Adrenal gland (tissue), 12 donors: ENCODE data around the gene PKLR. TPM values are rescaled to one million over a fixed set of nuclear protein-coding genes. Genes with fewer than 3 reads are reported as not detected.

Experiments used
- DNase-seq, 7 donors: peaks; one replicate each; pipeline ENCODE4 v3.0.0-alpha.2; 2019 to 2020
- H3K27ac ChIP-seq, 5 donors: fragments of 200-600 bp; sonication (generic) in 4 of 5; 1 replicate in 3 of 5; 2 replicates in 2 of 5; pipeline versions ENCODE4 v1.5.1 to v1.8.0; 2016 to 2020; ENCODE audit warnings: mild to moderate bottlenecking in 1 of 5
- H3K27me3 ChIP-seq: fragments of 200-600 bp; 2 replicates; pipeline ENCODE4 v1.8.0; 2021
- H3K36me3 ChIP-seq, 2 donors: fragments of 200-600 bp; replicated peaks in 1 of 2; 1 replicate in 1 of 2; 2 replicates in 1 of 2; pipeline versions ENCODE4 v1.5.1 to v1.8.0; 2018 to 2022
- H3K4me1 ChIP-seq, 2 donors: fragments of 200-600 bp; replicated peaks in 1 of 2; 1 replicate in 1 of 2; 2 replicates in 1 of 2; pipeline versions ENCODE4 v1.5.1 to v1.8.0; 2018 to 2021
- H3K4me3 ChIP-seq, 4 donors: fragments of 200-600 bp; sonication (generic) in 3 of 4; one replicate each; pipeline ENCODE4 v1.5.1; 2016 to 2018
- H3K9me3 ChIP-seq, 3 donors: fragments of 200-600 bp; sonication (generic) in 1 of 3; replicated peaks in 1 of 3; 1 replicate in 2 of 3; 2 replicates in 1 of 3; pipeline versions ENCODE4 v1.5.1 to v1.8.0; 2016 to 2021
- CTCF ChIP-seq, 6 experiments: fragments of 450-650 bp in 4 of 6; fragments of 200-600 bp in 2 of 6; sonication (generic) in 1 of 6; IDR thresholded peaks; 1 replicate in 5 of 6; 2 replicates in 1 of 6; pipeline versions ENCODE4 v1.5.1 to v1.8.0; 2016 to 2021; ENCODE audit warnings: antibody characterized with exemption in 6 of 6, mild to moderate bottlenecking in 2 of 6, moderate library complexity in 1 of 6
- POLR2A ChIP-seq, 2 donors: fragments of 450-650 bp; IDR thresholded peaks; one replicate each; pipeline ENCODE4 v1.6.1; 2017; ENCODE audit warnings: antibody characterized with exemption in 2 of 2, mild to moderate bottlenecking in 2 of 2, moderate library complexity in 1 of 2
- WGBS, 4 donors: extraction: QIAGEN DNeasy Blood & Tissue Kit in 2 of 4; methylation state at CpG; one replicate each; pipeline versions ENCODE4 v1.1.5 to v1.1.7; 2013 to 2017; 5-methylcytosine and 5-hydroxymethylcytosine counted together
- intact Hi-C, 2 donors: fragments of 100-400 bp; cut with DNase I; formaldehyde crosslinking; loops; one replicate each; pipeline versions ENCODE4 v1.14.1 to v1.15.0; 2022 to 2023
- polyA plus RNA-seq, 3 donors: library from polyadenylated mRNA; stranded (reverse); fragments of 200-250 nt in 2 of 3; fragments of 350-450 nt in 1 of 3; fragmentation: Illumina TruSeq in 1 of 3; extraction: RNeasy Lipid Tissue Mini Kit (QIAGEN cat#74804) in 1 of 3; gene quantifications; one replicate each; pipeline ENCODE4 v1.2.3, GENCODE V29; 2013 to 2014
- total RNA-seq, 9 donors: library from RNA; depleted of rRNA in 4 of 9; stranded (reverse); fragments of >200 nt in 4 of 9; fragments of 120-200 nt in 1 of 9; fragmentation: NEBNext Ultra II Directional in 1 of 9; extraction: Animal tissue kit (Norgen Biotek cat#: 25700) in 1 of 9; gene quantifications; one replicate each; pipeline versions ENCODE4 v1.1.0 to v1.2.4, GENCODE V29; 2013 to 2023
- donor health status: healthy with polysubstance abuse.
- donor health status: Bipolar disorder and iron deficiency.
- donor health status: DM: yes; HTN: yes; CAD: no.
- donor health status: DM: no; HTN: no; CAD: no.
- donor health status: DM: no; HTN: no; CAD: no.
- donor health status: DM: yes; HTN: yes; CAD: no.

The PKLR gene
- total and polyA plus RNA-seq, 12 donors = 0.10 to 0.34 (median 0.21) TPM; not detected in 8

GRCh38 chr1:155263067-155263466 is 38.2 kb downstream of the PKLR start:
- intact Hi-C loops = loop anchor here in 1 of 2 donors (5.0 kb wide), 1 partner anchor 44 kb away; the partner anchor contains the start of gene FDPS
- WGBS, 4 donors = 79 to 81% (median 80%) methylated on average over 10 to 11 of the region's 11 CpGs

GRCh38 chr1:155261852-155262673 is 39.2 kb downstream of the PKLR start, which contains the start of gene SCAMP3:
SCAMP3 (minus strand) TSS chr1:155262360; CDS start chr1:155262151, 209 bp downstream.
- peak; percentile 94 to 99 (median 99) for DNase-seq
- peak within 1 kb of the TSS; percentile 36 to 80 (median 70) for H3K4me3 ChIP-seq
- peak within 1 kb of the TSS; percentile 22 to 90 (median 80) for H3K27ac ChIP-seq
- intact Hi-C loops = loop anchor here in 1 of 2 donors (5.0 kb wide), 1 partner anchor 45 kb away; the partner anchor contains the start of gene FDPS
- H3K4me1 ChIP-seq = peaks cover 13 to 16% of the 10 kb centered on the region in 2 donors
- peaks cover 0 to 73% of the 10 kb centered on the region in 2 donors for H3K36me3 ChIP-seq
- peak; percentile 79 to 95 for TF ChIP-seq POLR2A (IDR thresholded peaks at IDR 0.05)
- peak in 2 of 6 experiments; percentile 2 to 19 for TF ChIP-seq CTCF (IDR thresholded peaks at IDR 0.05)
- H3K9me3 ChIP-seq = no peaks in the 10 kb centered on the region
- WGBS, 4 donors = 0 to 1% (median 0%) methylated on average over 20 to 47 of the region's 47 CpGs
- H3K27me3 ChIP-seq = no peaks in the 10 kb centered on the region

More at GRCh38 chr1:155263067-155263466, 38.2 kb downstream of the PKLR start:
- no peak for DNase-seq
- no peak overlapping the region for H3K4me3 ChIP-seq
- H3K4me1 ChIP-seq = peaks cover 13 to 16% of the 10 kb centered on the region in 2 donors
- H3K27me3 ChIP-seq = no peaks in the 10 kb centered on the region
- no peaks in the 10 kb centered on the region for H3K9me3 ChIP-seq
- TF ChIP-seq CTCF (IDR thresholded peaks at IDR 0.05) = no peak
- H3K36me3 ChIP-seq = peaks cover 0 to 76% of the 10 kb centered on the region in 2 donors
- peak overlapping the region in 2 of 5 donors; percentile 12 to 80 for H3K27ac ChIP-seq

- no peak for TF ChIP-seq POLR2A (IDR thresholded peaks at IDR 0.05)
- TF ChIP-seq CTCF (IDR thresholded peaks at IDR 0.05) = peak in 1 of 6 experiments; percentile 13
- intact Hi-C loops = loop anchor here in 1 of 2 donors (5.0 kb wide), 1 partner anchor 46 kb away; the partner anchor contains the start of gene FDPS
- Histone ChIP-seq H3K27me3 (no peaks in the 10 kb centered on the region), H3K27ac (peak overlapping the region in 4 of 5 donors; percentile 60 to 90 (median 82)), H3K4me1 (peaks cover 13 to 16% of the 10 kb centered on the region in 2 donors), H3K4me3 (peak overlapping the region; percentile 36 to 80 (median 70)), H3K9me3 (no peaks in the 10 kb centered on the region), H3K36me3 (peaks cover 0 to 70% of the 10 kb centered on the region in 2 donors)
- no peak for DNase-seq
- 0 to 1% (median 0%) methylated on average over 6 to 9 of the region's 9 CpGs; no CpG with 5 or more reads in 1 of the 4 donors for WGBS, 4 donors
Measured at GRCh38 chr1:155261493-155261851, 39.8 kb downstream of the PKLR start.

GRCh38 chr1:155260276-155260675 is 41.0 kb downstream of the PKLR start:
- Histone ChIP-seq H3K4me3 (no peak overlapping the region), H3K27me3 (no peaks in the 10 kb centered on the region), H3K9me3 (no peaks in the 10 kb centered on the region), H3K4me1 (peaks cover 13 to 22% of the 10 kb centered on the region in 2 donors), H3K27ac (no peak overlapping the region), H3K36me3 (peaks cover 0 to 58% of the 10 kb centered on the region in 2 donors)
- TF ChIP-seq POLR2A (IDR thresholded peaks at IDR 0.05) (no peak), CTCF (IDR thresholded peaks at IDR 0.05) (no peak)
- WGBS, 4 donors = 89 to 96% (median 93%) methylated on average over 3 to 5 of the region's 5 CpGs
- intact Hi-C loops = loop anchor here in 1 of 2 donors (5.0 kb wide), 1 partner anchor 47 kb away; the partner anchor contains the start of gene FDPS
- no peak for DNase-seq
